ENCODE measurements around the gene TMA7. TPM values are rescaled to one million over a fixed set of nuclear protein-coding genes. Genes with fewer than 3 reads are reported as not detected.
A peak's percentile ranks its signal among the peaks of the same experiment; 100 is the strongest.

The TMA7 gene
- total RNA-seq, 3 donors from 2014 or later, result 130 to 193 (median 153) TPM

GRCh38 chr3:48402907-48403306 is 37.1 kb upstream of the TMA7 start:
- TF ChIP-seq CTCF (IDR thresholded peaks at IDR 0.05), result no peak
- DNase-seq (no peak), ATAC-seq (no peak)
- H3K9me3 ChIP-seq, result no peaks in the 10 kb centered on the region
- H3K4me1 ChIP-seq (ENCODE audit: low read depth), result no peaks in the 10 kb centered on the region
- H3K36me3 ChIP-seq (ENCODE audit: low read depth), result no peaks in the 10 kb centered on the region
- H3K4me3 ChIP-seq, result no peak overlapping the region
- intact Hi-C loops (cut with DNase I, micrococcal nuclease), result loop anchor here in 1 of 2 donors (5.0 kb wide), 1 partner anchor 34 kb away; no protein-coding TSS in a partner anchor

GRCh38 chr3:48403533-48404439 is 36.3 kb upstream of the TMA7 start:
- Histone ChIP-seq H3K36me3 (ENCODE audit: low read depth) (no peaks in the 10 kb centered on the region), H3K4me3 (no peak overlapping the region), H3K9me3 (no peaks in the 10 kb centered on the region), H3K4me1 (ENCODE audit: low read depth) (no peaks in the 10 kb centered on the region)
- intact Hi-C loops (cut with DNase I, micrococcal nuclease), result loop anchor here in 1 of 2 donors (5.0 kb wide), 1 partner anchor 34 kb away; no protein-coding TSS in a partner anchor
- no peak for TF ChIP-seq CTCF (IDR thresholded peaks at IDR 0.05)
- DNase-seq (peak in 1 of 3 donors; percentile 15), ATAC-seq (no peak)

DNA sequence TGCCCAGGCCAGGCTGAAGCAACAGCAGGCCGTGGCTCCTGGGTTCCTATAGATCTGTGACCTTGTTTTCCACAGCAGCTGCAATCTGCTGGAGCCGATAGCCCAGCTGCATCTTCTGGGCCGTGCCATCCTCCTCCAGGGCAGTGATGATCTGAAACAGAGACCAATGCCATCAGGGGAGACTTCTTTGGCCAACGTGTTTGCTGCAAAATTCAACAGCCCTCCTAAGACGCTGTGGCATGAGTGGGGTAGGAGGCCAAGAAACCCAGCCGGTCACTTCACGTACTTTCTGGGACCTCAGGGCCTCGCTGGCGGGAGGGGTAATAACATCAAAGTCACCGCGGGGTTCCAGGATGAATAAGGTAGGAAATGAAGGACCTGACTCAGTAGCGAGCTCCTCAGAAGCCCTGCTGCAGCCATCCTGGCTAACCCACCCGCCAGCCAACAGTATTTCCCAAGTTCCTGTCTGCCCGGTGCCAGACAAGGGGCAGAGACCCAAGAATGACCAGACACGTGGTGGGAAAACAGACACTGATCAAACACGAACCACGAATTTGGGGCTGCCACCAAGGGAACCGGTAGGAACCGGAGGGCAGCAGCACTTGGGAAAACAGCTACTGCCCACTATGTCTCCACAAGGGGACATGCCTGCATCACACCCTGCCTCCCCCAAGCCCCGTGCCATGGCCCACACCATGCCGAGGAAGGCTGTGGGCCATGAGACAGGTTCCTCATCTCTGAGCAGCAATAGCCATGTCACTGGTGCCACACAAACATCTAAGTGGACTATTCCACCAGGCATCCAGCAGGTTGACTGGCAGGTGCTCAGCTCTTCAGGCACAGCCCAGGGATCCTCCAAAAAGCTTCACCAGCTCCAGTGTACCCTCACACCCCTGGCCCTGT is 35.4 kb upstream of the TMA7 start:
- intact Hi-C loops (cut with DNase I, micrococcal nuclease), result loop anchor here in 1 of 2 donors (5.0 kb wide), 1 partner anchor 33 kb away; no protein-coding TSS in a partner anchor
- no peak overlapping the region for H3K4me3 ChIP-seq
- no peaks in the 10 kb centered on the region for H3K9me3 ChIP-seq
- no peaks in the 10 kb centered on the region for H3K36me3 ChIP-seq (ENCODE audit: low read depth)
- no peak for ATAC-seq
- H3K4me1 ChIP-seq (ENCODE audit: low read depth), result no peaks in the 10 kb centered on the region
- TF ChIP-seq CTCF (IDR thresholded peaks at IDR 0.05), result no peak
- DNase-seq, result peak in 2 of 3 donors; percentile 1 to 15

GRCh38 chr3:48405343-48405881 is 34.6 kb upstream of the TMA7 start:
- DNase-seq (peak in 2 of 3 donors; percentile 1 to 20), ATAC-seq (no peak)
- no peaks in the 10 kb centered on the region for H3K9me3 ChIP-seq
- intact Hi-C loops (cut with DNase I, micrococcal nuclease), result no loop called here
- H3K4me1 ChIP-seq (ENCODE audit: low read depth), result no peaks in the 10 kb centered on the region
- TF ChIP-seq CTCF (IDR thresholded peaks at IDR 0.05), result no peak
- H3K4me3 ChIP-seq, result no peak overlapping the region
- H3K36me3 ChIP-seq (ENCODE audit: low read depth), result no peaks in the 10 kb centered on the region

DNA sequence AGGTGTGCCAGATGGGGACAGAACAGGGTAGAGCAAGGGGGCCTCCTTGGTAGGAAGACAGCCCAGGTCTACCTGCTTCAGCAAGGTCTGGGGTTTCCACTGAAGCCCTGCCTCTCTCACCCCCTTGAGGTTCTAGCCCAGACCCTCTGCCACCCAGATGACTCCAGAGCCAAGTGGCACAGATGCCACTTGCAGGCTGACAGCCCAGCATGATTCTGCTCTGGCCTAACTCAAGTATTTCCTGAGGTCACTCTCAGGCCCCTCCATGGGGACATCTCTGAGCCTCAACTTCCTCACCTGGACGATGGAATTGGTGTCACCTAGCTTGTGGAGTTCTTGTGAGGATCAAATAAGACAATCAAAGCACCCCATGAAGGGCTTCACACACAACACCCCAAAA is 34.1 kb upstream of the TMA7 start:
- no peak overlapping the region for H3K4me3 ChIP-seq
- no peak for TF ChIP-seq CTCF (IDR thresholded peaks at IDR 0.05)
- no peaks in the 10 kb centered on the region for H3K9me3 ChIP-seq
- H3K36me3 ChIP-seq (ENCODE audit: low read depth), result no peaks in the 10 kb centered on the region
- no peaks in the 10 kb centered on the region for H3K4me1 ChIP-seq (ENCODE audit: low read depth)
- peak in 1 of 3 donors; percentile 1 for DNase-seq
- ATAC-seq, result no peak
- intact Hi-C loops (cut with DNase I, micrococcal nuclease), result no loop called here
